ENCODE data around the gene ASPN. TPM values are rescaled to one million over a fixed set of nuclear protein-coding genes. Genes with fewer than 3 reads are reported as not detected.

The ASPN gene
- total RNA-seq, 1 experiment from 2014 or later, result not detected

DNA sequence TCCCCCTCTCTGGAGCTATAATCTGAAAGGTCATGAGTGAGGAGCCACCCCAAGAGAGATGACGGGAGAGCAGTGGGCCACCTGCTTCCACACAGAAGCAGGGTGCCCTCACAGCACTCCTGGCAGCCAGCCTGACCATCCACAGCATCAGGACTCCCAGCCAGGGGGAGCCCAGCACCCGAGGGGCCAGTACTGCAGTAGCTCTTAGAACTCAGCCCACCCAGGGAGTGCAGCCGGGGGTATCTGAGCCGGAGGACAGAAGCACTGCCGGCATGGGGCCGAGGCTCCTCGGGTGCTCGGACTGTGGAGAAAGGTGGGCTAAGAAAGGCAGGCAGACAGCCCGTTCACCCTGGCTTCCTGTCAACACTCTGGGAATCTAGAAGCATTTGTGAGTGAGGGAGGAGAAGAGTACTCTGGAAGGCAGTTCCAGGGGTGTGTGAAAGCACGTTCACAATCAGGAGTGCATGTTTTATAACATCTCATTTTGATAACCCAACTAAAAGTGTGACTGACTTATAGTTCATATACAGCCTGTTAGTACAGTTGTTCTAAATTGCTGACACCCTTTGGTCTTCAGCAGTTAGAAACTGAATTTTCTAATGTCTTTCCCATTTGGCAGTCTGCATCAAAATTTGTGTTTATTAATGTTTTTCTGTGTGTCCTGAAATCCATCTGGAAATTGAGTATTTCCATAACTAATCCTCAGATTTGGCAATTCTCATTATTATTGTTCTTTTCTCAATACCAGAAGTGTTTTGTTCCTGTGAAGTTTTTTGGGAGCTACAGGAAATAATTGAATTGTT, 25.9 kb upstream of the ASPN start:
- in situ Hi-C loops (cut with HindIII; ENCODE audit: low pct_unique_long_range_greater_than_20kb, low sequenced_read_pairs), result no loop called here
- no peak for DNase-seq (ENCODE audit: low read depth, low spot score)

DNA sequence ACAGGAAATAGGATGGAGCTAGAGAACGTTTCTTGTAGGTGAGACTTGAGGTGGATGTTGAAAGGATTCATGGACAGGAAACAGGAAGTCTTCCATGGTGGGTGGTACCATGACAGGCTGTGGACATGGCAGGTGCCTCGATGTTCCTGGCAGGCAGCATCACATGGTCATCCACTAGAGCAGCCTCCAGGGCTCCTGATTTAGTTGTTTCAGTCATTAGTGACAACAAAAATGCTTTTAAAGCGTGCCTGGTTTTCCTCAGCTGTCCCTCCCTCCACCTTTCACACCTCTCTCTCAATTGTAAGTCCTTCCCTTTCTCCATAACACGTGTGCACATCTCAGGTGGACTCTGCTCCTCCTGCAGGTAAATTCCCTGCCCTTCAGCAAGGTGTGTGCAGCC, 25.2 kb upstream of the ASPN start:
- in situ Hi-C loops (cut with HindIII; ENCODE audit: low pct_unique_long_range_greater_than_20kb, low sequenced_read_pairs), result no loop called here
- DNase-seq (ENCODE audit: low read depth, low spot score), result no peak

DNA sequence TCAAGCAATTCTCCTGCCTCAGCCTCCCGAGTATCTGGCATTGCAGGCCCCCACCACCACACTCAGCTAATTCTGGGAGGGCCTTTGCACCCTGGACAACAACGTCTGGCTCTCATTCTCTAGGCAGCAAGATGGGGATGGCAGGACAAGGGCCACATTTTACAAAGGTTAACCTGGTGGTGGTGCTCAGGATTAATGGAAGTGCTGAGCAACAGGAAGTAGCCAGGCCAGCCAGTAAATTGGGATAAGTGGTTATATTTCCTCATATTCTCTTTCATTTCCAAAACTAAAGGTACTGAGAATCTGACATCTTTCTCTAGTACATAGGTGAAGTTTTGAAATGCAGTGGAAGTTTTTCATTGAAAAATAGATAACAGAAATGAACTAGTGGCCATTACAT, 24.7 kb upstream of the ASPN start:
- no peak for DNase-seq (ENCODE audit: low read depth, low spot score)
- in situ Hi-C loops (cut with HindIII; ENCODE audit: low pct_unique_long_range_greater_than_20kb, low sequenced_read_pairs), result no loop called here

DNA sequence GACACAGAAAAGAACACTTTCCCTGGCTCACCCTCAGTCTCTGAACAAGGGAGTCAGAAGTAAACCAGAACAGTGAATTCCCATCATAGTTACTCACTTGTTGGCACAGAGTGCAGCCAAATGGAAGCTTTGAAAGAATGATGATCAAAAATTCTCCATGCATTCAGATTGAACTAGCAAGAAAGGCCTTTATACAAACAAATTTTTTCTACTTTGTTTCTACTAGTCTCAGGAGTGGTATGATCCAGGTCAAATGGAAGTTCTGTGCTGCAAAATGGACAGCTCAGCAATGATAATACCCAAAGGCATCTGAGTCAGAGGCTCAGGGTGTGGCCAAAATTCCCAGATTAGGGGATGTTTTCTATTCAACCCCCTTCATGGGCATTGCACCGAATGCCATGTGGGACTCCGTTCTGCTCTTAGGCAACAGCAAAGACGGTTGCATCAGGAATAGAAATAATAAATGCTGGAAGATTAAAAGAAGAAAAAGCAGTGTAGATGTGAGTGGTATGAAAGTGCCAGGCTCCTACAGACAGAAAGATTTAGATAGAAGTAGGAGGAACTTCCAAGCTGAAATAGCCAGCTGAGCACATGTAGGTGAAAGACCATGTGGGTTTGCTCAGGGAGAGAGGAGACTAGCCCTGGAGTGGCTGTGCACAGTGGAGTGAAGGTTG, 24.0 kb upstream of the ASPN start:
- in situ Hi-C loops (cut with HindIII; ENCODE audit: low pct_unique_long_range_greater_than_20kb, low sequenced_read_pairs), result no loop called here
- peak; percentile 11 for DNase-seq (ENCODE audit: low read depth, low spot score)

DNA sequence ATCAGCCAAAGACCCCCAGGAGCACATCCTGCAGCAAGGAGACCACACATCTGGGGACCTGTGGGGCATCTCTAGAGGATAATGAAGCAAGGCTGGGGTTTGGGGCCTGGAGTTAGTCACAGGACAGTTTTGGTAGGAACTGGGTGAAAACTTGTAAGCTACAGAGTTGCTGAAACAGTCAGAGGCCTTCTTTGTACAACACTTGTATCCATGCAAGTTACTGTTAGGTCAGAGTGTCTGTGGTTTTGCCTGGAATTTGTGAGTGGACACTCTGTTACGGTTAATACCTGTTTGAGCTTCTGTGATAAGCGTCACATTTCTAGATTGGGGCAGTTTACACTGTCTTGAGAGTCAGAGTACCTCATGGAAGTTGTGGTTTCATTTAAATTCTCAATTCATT, 22.6 kb upstream of the ASPN start:
- no peak for DNase-seq (ENCODE audit: low read depth, low spot score)
- in situ Hi-C loops (cut with HindIII; ENCODE audit: low pct_unique_long_range_greater_than_20kb, low sequenced_read_pairs), result no loop called here

DNA sequence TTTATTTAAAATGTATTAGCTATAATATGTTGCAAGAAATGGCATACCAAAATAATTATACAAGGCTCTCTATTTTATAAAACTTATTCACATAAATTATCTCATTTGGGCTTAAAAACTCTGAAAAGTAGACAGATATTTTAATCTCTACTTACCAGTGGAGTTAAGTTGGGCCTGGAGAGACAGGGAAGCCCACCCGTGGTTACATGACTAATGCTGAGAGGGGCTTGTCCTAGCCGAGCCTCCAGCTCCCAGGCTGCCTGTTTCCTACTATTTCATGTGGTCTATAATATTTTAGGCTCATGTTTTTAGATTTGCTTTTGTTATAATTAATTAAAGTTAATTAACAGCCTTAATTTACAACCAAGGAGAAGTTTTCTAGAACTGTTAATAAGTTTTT, 20.9 kb upstream of the ASPN start:
- in situ Hi-C loops (cut with HindIII; ENCODE audit: low pct_unique_long_range_greater_than_20kb, low sequenced_read_pairs), result no loop called here
- DNase-seq (ENCODE audit: low read depth, low spot score), result no peak

DNA sequence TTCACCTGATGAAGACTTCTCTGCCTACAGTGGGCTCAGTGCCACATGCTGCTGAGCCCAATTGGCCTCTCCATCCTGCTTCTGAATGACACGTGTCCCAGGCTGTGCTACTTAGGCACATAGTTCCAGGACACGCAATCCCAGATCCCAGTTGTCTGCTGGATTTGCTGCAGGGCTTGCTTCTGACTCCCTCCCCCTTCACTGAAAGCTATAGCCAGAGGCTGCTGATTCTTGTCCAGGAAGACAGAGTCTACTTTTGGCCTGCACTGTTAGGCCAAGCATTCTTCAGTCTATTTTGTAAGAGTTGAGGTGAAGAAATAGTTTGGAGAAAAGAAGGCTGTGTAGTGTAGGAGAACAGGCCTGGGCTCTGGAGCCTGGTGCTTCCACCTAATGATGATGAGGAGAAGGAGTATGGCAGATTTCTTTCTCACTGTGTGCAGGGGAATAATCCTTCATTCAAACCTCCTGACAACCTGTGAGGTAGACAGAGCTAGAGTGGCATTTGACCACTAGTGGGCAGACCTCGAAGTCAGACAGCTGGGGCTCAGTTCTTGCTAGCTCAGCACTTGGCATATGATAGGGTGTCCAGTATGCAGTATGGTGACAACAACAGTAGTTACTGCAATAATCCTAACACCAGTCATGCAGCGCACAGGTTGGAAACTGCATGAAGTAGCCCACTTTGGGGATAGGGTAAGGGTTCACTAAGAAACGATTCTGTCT, 19.5 kb upstream of the ASPN start:
- peak; percentile 86 for DNase-seq (ENCODE audit: low read depth, low spot score)
- in situ Hi-C loops (cut with HindIII; ENCODE audit: low pct_unique_long_range_greater_than_20kb, low sequenced_read_pairs), result no loop called here

DNA sequence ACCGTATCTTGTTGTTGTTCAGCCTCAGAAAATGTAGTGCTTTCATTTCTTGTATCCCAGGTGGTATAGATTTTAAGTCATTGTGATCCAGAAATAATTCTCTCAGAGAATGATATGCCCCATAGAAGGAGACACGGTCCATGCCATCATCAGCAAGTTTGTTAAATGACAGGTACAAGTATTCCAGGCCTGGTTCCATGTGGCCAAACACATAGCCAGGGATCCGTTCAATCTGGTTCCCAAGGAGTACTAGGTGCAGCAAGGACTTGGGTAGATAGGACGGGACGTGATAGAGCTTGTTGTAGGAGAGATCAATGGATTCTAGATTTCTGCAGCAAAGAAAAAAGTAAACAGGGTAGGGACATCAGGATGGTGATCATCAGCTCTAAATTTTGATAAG, 18.4 kb upstream of the ASPN start:
- in situ Hi-C loops (cut with HindIII; ENCODE audit: low pct_unique_long_range_greater_than_20kb, low sequenced_read_pairs), result no loop called here
- DNase-seq (ENCODE audit: low read depth, low spot score), result no peak

DNA sequence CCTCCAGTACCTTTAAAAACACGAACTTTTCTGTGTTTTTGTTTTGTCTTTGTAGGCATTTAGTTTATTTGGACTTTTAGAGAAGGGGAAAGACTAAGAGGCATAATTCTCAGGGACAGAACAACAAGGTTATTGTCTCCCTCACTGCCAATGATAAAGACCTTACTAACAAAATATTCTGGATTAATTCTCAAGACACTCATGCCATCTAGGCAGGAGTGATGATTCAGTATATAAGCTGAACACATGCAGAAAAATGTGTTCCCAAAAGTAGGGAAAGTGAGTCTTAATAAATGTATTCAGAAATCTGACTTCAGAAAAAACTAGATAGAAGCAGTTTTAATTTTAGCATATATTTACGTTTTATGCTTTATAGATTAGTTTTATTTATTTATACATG, 17.4 kb upstream of the ASPN start:
- in situ Hi-C loops (cut with HindIII; ENCODE audit: low pct_unique_long_range_greater_than_20kb, low sequenced_read_pairs), result no loop called here
- peak; percentile 41 for DNase-seq (ENCODE audit: low read depth, low spot score)

DNA sequence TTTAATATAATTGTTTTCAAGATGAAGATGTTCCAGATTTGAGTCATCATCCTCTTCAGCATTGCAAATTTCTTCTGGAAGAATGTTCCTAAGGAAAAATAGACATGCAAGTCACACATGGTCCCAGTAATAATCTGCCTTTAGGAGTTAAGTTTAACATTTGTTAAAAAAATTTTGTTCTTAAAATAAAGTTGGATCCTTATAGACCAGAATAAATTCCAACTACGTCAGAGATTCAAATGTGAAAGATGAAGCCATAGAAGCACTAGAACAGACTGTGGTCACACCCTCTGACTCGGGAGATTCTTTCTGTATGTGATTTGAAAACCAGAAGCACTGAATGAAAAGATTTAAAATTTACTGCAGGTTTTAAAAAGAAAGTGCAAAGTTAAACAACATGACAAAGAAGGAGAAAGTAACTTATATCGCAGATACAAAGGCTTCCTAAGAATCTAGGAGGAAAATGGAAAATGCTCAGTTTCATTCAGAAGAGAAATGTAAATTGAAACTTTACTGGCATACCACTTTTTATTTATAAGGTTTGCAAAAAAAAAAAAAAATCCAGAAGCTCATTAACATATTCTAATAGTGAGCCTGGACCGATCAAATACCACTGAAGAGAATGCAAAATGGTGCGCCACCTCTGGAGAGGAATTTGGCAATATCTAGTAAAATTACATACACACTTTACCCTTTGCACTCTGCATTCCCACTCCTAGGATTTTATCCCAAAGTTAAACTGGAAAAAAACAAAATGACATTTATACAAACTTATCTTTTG, 14.3 kb upstream of the ASPN start:
- no peak for DNase-seq (ENCODE audit: low read depth, low spot score)
- in situ Hi-C loops (cut with HindIII; ENCODE audit: low pct_unique_long_range_greater_than_20kb, low sequenced_read_pairs), result no loop called here

DNA sequence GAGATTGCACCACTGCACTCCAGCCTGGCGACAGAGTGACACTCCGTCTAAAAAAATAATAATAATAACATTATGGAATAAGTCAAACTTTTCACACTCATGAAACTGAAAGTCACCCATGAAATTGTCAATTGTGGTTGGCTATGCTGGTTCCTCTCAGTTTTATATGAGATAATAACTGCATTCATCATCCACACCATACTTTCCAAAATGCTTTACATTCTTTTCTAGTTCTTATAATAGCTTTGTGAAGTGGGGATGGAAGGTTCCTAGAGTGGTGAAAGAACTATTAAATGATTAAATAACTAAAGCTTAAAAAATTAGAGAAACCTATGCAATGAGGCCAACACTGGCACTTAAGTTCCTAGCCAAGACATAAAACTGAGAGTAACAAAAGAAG, 12.6 kb upstream of the ASPN start:
- DNase-seq (ENCODE audit: low read depth, low spot score), result peak; percentile 23
- in situ Hi-C loops (cut with HindIII; ENCODE audit: low pct_unique_long_range_greater_than_20kb, low sequenced_read_pairs), result no loop called here

DNA sequence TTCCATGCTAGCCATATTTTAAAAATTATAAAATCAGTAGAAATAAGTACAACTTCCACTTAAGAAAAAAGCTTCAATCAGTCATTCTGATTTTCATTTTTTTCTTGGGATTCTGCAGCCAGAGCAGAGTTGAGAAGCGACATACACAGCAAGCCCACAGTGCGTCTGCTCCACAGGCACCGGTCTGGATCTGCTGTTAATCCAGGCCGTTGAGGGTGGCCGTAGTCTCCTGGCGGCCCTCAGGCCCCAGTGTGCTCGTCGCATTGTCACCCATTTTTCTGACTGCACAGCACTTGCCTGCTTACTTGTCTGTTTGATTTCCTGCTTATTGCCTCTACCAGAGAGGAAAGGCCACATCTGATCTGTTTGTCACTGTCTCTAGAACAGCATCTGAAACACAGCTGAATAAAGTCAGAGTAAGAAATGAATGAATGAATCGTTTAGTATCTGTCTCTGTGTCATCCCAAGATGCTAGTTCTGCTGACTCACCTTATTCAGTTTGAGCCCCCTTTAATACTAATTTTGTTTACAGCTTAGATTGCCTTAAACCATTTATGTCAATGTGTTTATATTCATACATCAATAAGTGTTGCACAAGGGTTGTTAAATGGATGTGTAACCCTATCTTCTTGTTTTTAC, 11.6 kb upstream of the ASPN start:
- in situ Hi-C loops (cut with HindIII; ENCODE audit: low pct_unique_long_range_greater_than_20kb, low sequenced_read_pairs), result no loop called here
- DNase-seq (ENCODE audit: low read depth, low spot score), result no peak

DNA sequence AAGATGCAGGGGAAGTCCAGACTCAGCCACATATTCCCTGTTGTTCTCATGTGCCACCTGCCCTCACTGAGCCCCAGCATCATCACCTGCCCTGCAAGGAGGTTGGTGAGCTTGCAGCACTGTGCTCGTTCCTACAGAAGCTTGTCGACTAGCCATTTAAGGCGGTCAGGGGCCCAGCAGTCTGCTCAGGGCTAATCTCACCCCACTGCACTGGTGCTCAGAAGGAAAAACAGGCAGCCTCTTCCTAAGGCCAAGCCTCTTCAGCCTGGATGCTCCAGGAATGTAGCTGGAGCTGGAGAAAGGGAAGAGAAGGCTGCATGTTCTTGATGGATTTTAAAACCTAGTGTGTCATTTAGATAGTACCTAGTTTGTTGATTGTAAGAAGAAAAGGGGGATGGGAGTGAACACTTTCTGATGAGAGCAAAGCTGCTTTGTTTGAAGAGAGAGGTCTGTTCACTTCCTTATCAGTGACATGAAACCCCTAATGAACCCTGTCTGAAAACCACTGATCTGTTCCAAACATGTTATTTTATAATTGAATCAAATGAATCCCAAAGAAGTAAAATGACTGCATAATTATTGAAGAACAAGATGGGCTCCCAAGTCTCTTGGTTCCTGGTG, 10.6 kb upstream of the ASPN start:
- no peak for DNase-seq (ENCODE audit: low read depth, low spot score)
- in situ Hi-C loops (cut with HindIII; ENCODE audit: low pct_unique_long_range_greater_than_20kb, low sequenced_read_pairs), result no loop called here

DNA sequence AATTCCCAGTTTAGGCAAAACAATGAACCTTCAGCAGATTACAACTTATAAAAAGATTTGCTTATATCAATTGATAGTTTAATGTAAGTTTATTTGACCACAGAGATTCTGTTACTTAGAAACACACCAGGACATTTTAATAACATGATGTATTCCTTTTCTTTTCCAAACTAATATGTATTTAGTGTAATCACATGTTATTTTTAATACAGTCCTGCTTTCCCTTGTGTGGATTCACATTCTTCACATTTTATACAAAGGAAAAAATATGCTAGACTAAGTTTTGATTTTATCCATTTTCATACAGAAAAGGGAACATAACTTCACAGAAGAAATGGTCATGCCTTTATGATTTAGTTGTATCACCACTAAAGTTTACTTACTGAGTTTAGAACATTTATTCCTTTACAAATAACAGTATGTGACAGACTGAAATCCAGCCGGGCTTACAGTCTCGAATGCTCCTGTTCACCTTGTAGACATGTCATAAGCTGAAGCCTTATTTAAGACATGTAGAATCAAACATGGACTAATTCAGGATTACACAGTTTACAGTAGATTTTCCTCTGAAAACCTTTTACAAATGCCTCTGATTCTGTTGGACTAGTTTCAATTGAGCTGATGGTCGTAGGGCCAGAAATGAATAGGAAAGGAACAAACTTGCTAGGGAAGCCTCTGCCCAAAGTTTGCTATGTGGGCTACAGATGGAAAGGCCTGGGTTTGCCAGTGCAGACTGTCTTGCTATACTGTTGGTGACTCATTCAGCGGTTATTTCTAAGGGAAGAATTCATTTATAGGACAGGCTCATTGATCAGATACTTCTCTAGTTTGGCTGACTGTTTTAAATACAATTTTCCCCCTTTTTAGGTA, 6.6 kb upstream of the ASPN start:
- DNase-seq (ENCODE audit: low read depth, low spot score), result no peak
- in situ Hi-C loops (cut with HindIII; ENCODE audit: low pct_unique_long_range_greater_than_20kb, low sequenced_read_pairs), result no loop called here

DNA sequence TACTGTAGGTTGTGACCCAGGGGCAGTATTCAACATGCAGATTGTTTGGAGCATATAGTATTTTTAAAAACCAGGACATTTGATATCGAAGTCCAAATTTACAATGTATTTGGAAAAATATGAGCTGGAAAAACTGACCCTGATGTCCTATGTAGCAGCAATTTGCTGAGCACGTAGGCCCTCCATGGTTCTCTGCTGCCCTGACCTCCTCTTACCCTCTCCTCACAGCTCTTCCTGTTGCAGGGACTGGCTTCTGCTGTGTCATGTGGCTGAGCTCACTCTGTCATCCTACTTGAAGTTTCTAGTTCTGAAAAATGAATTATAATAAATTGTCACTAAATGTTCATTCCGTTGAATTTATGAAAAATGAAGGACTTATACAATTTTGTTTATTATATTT, 4.1 kb upstream of the ASPN start:
- in situ Hi-C loops (cut with HindIII; ENCODE audit: low pct_unique_long_range_greater_than_20kb, low sequenced_read_pairs), result no loop called here
- DNase-seq (ENCODE audit: low read depth, low spot score), result no peak

DNA sequence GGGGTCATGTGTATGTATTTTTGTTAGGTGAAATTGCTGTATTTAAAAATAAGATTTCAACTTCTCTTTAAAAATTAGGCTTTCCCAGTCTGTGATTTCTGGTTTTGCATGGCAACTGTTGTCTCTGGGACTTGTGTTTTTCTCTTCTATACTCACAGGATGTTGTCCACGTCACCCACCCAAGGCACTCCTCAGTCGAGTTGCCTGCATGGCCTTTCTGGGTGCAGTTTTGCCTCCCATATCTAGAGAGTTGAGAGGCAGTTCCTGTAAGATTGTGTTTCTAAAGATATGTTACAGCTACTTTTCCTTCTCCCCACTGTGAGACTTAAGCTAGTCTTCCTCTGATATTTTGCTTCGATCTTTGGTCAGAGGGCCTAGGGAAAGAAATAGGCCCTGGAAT, 2.3 kb upstream of the ASPN start:
- DNase-seq (ENCODE audit: low read depth, low spot score), result no peak
- in situ Hi-C loops (cut with HindIII; ENCODE audit: low pct_unique_long_range_greater_than_20kb, low sequenced_read_pairs), result no loop called here
